K562 (cell line): Measurements from ENCODE around the gene GPR12. TPM values are rescaled to one million over a fixed set of nuclear protein-coding genes. Genes with fewer than 3 reads are reported as not detected.

Experiments used
- ATAC-seq: fragments of 200-7000 bp; cut with Tn5 transposase; 3 replicates; pipeline ENCODE4 v1.9.1; 2020; ENCODE audit warnings: moderate library complexity
- BruUV-seq: library from RNA; stranded (reverse); fragments of 400-500 nt; replicated peaks from 2 replicates; lab custom pipeline; 2021; lab: Mats Ljungman, UMichigan
- CTCF ChIA-PET: fragments of 300-600 bp; formaldehyde crosslinking; extraction: SDS; loops from one replicate; lab custom pipeline; 2021; ENCODE audit warnings: low intra/inter-chr PET ratio; lab: Yijun Ruan, JAX
- POLR2A ChIA-PET: fragments of 300-600, 350-650 bp; sonication (Branson Sonifier 250); formaldehyde crosslinking; extraction: SDS; loops from one replicate; lab custom pipeline; 2021; ENCODE audit warnings: antibody characterized with exemption, inconsistent platforms; lab: Yijun Ruan, JAX
- DNase-seq, 4 experiments: peaks; one replicate each; pipeline versions ENCODE4 v3.0.0 to v3.0.0-alpha.2; 2011 to 2018; ENCODE audit warnings: low spot score in 3 of 4, mixed read lengths in 3 of 4; ENCODE audit errors: extremely low read depth in 1 of 4
- FAIRE-seq: peaks from 2 replicates; lab custom pipeline; 2011; peaks lifted over from hg19 to GRCh38; lab: Jason Lieb, UNC
- H2AFZ ChIP-seq: 2 replicates; pipeline ENCODE4 v1.6.0; 2011; ENCODE audit warnings: low read depth, low read length, control low read depth, inconsistent platforms
- H3K27ac ChIP-seq: fragments of 200-600 bp; 3 replicates; pipeline ENCODE4 v1.8.0; 2011; ENCODE audit warnings: low read depth, mild to moderate bottlenecking, control low read depth, inconsistent platforms, low read length, moderate library complexity, mixed read lengths; ENCODE audit errors: extremely low read depth
- H3K27me3 ChIP-seq, 2 experiments: fragments of 300-600 bp in 1 of 2; 2 replicates in 1 of 2; 3 replicates in 1 of 2; pipeline versions ENCODE4 v1.6.0 to v1.8.0; 2011; ENCODE audit warnings: inconsistent platforms in 2 of 2, low read length in 2 of 2, mild to moderate bottlenecking in 1 of 2, mixed read lengths in 1 of 2, moderate library complexity in 1 of 2; ENCODE audit not compliant: control insufficient read depth in 2 of 2, insufficient read depth in 2 of 2
- H3K36me3 ChIP-seq: fragments of 300-600 bp; 3 replicates; pipeline ENCODE4 v1.8.0; 2011; ENCODE audit warnings: mild to moderate bottlenecking, low read length, inconsistent platforms; ENCODE audit not compliant: control insufficient read depth, insufficient read depth
- H3K4me1 ChIP-seq, 2 experiments: fragments of 200-600 bp in 1 of 2; replicated peaks in 1 of 2; 2 replicates in 1 of 2; 3 replicates in 1 of 2; pipeline versions ENCODE4 v1.5.1 to v1.8.0; 2011; ENCODE audit warnings: inconsistent platforms in 2 of 2, low read length in 2 of 2, mild to moderate bottlenecking in 1 of 2, mixed read lengths in 1 of 2, moderate library complexity in 1 of 2; ENCODE audit not compliant: control insufficient read depth in 2 of 2, insufficient read depth in 2 of 2
- H3K4me2 ChIP-seq: 2 replicates; pipeline ENCODE4 v1.6.1; 2011; ENCODE audit warnings: low read length, control low read depth, inconsistent platforms, mixed read lengths; ENCODE audit not compliant: insufficient read depth
- H3K4me3 ChIP-seq: fragments of 200-600 bp; sonication (generic), shearing (Covaris generic); 2 replicates; pipeline ENCODE4 v1.5.1; 2016; ENCODE audit warnings: control low read depth, inconsistent platforms
- H3K79me2 ChIP-seq: fragments of 200-600 bp; 3 replicates; pipeline ENCODE4 v1.8.0; 2011; ENCODE audit warnings: low read length, inconsistent platforms; ENCODE audit not compliant: control insufficient read depth, insufficient read depth
- H3K9ac ChIP-seq, 2 experiments: 2 replicates each; pipeline versions ENCODE4 v1.6.0 to v1.6.1; 2011; ENCODE audit warnings: low read depth in 2 of 2, low read length in 2 of 2, control low read depth in 1 of 2, inconsistent platforms in 1 of 2, mild to moderate bottlenecking in 1 of 2, mixed read lengths in 1 of 2; ENCODE audit not compliant: insufficient read depth in 1 of 2
- H3K9me1 ChIP-seq: one replicate; pipeline ENCODE4 v1.6.0; 2011; ENCODE audit warnings: inconsistent platforms, mild to moderate bottlenecking, low read length, moderate library complexity; ENCODE audit not compliant: control insufficient read depth, insufficient read depth
- H3K9me3 ChIP-seq: replicated peaks from 2 replicates; pipeline ENCODE4 v1.5.1; 2011; ENCODE audit warnings: low read depth, low read length, inconsistent platforms; ENCODE audit not compliant: control insufficient read depth, insufficient read depth
- H4K20me1 ChIP-seq: replicated peaks from 2 replicates; pipeline ENCODE4 v1.6.1; 2011; ENCODE audit warnings: low read length, inconsistent platforms, mixed read lengths; ENCODE audit not compliant: control insufficient read depth, insufficient read depth
- ARID3A ChIP-seq: IDR thresholded peaks from 2 replicates; pipeline ENCODE4 v1.6.1; 2012; ENCODE audit warnings: low read depth, low read length, improper control_type of control experiment, borderline replicate concordance
- MXI1 ChIP-seq: IDR thresholded peaks from 2 replicates; pipeline ENCODE4 v1.6.1; 2011; ENCODE audit warnings: low read depth, mild to moderate bottlenecking, improper control_type of control experiment, low read length
- MYC ChIP-seq, 2 experiments: fragments of 250-450 bp in 1 of 2; sonication (Bioruptor Pico) in 1 of 2; IDR thresholded peaks; 2 replicates each; pipeline versions ENCODE4 v1.5.1 to v1.6.1; 2012 to 2021; ENCODE audit warnings: low read depth in 2 of 2, borderline replicate concordance in 1 of 2, improper control_type of control experiment in 1 of 2, low read length in 1 of 2, mild to moderate bottlenecking in 1 of 2, moderate library complexity in 1 of 2
- NFATC3 ChIP-seq: fragments of 450-650 bp; IDR thresholded peaks from 2 replicates; pipeline ENCODE4 v1.6.1; 2017; ENCODE audit warnings: mild to moderate bottlenecking
- TCF15 ChIP-seq: fragments of 250-450 bp; sonication (Bioruptor Pico); IDR thresholded peaks from 2 replicates; pipeline ENCODE4 v1.8.0; 2022; ENCODE audit warnings: moderate library complexity, mild to moderate bottlenecking, inconsistent platforms
- ZBED1 ChIP-seq: IDR thresholded peaks from 2 replicates; pipeline ENCODE4 v1.6.1; 2014
- ZKSCAN3 ChIP-seq: fragments of 250-450 bp; sonication (Bioruptor Pico); IDR thresholded peaks from 2 replicates; pipeline ENCODE4 v1.4.0; 2020
- ZNF311 ChIP-seq: fragments of 250-450 bp; sonication (Bioruptor Pico); IDR thresholded peaks from 2 replicates; pipeline ENCODE4 v1.4.0; 2020; ENCODE audit warnings: mild to moderate bottlenecking, moderate library complexity
- ZNF354B ChIP-seq: fragments of 250-450 bp; sonication (Bioruptor Pico); IDR thresholded peaks from 2 replicates; pipeline ENCODE4 v1.4.0; 2020
- WGBS: fragments of 100-300 bp; shearing (Covaris generic); methylation state at CpG from one replicate; pipeline ENCODE4 v1.1.6; 2016; ENCODE audit warnings: low coverage, mixed read lengths; ENCODE audit not compliant: insufficient coverage; ENCODE audit errors: missing lambda C conversion rate; 5-methylcytosine and 5-hydroxymethylcytosine counted together
- in situ Hi-C: fragments of 300-500 bp; cut with MboI; formaldehyde crosslinking; loops from 4 replicates; pipeline ENCODE4 v1.15.0; 2018; ENCODE audit warnings: inconsistent platforms, mixed read lengths
- intact Hi-C: fragments of 100-400 bp; cut with micrococcal nuclease; formaldehyde crosslinking; loops from 2 replicates; pipeline ENCODE4 v1.14.2; 2022
- polyA plus RNA-seq, 8 experiments: library from polyadenylated mRNA; depleted of rRNA in 4 of 8; stranded (reverse) in 5 of 8; unstranded in 3 of 8; fragments of >200 nt; fragmentation: Nextera tagmentation in 2 of 8; fragmentation: Illumina TruSeq in 1 of 8; extraction: Ambion mirVana in 2 of 8; extraction: Trizol in 1 of 8; gene quantifications; 2 replicates each; pipeline versions ENCODE4 v1.2.1 to v1.2.3, GENCODE V29; 2011 to 2014; ENCODE audit warnings: inconsistent platforms in 1 of 8, missing spikeins in 1 of 8
- total RNA-seq, 7 experiments: library from RNA; depleted of rRNA in 6 of 7; stranded (reverse); fragments of >200 nt in 6 of 7; fragmentation: Illumina TruSeq in 2 of 7; extraction: Trizol in 2 of 7; gene quantifications; 2 replicates each; pipeline versions ENCODE4 v1.2.1 to v1.2.3, GENCODE V29; 2011 to 2021; ENCODE audit warnings: low replicate concordance in 1 of 7

Gene GPR12
- total and polyA plus RNA-seq, 9 of the 15 experiments (the other 6 are each of a cell fraction or from before 2014, with no cell fraction given) = not detected

- TF ChIP-seq TCF15 (CRISPR knock-in tag) (no peak), ARID3A (no peak), ZNF311 (CRISPR knock-in tag) (no peak), MYC (IDR thresholded peaks at IDR 0.05; ENCODE audit: low read depth, low read length) (no peak), MYC (CRISPR knock-in tag; IDR thresholded peaks at IDR 0.05; ENCODE audit: borderline replicate concordance, low read depth) (no peak)
Measured at GRCh38 chr13:26709461-26709860, 51.1 kb downstream of the GPR12 start (continued).

GRCh38 chr13:26708007-26708297 lies 52.6 kb downstream of the GPR12 start:
- FAIRE-seq (no peak), DNase-seq (no peak), ATAC-seq (no peak)
- Histone ChIP-seq H3K27me3 (0 out of 5 replicates have a peak, but pooled peaks cover 0 to 7% of the 10 kb centered on the region in 2 experiments), H3K27ac (no peak overlapping the region), H3K9me1 (no peaks in the 10 kb centered on the region), H3K4me1 (no peaks in the 10 kb centered on the region), H3K4me3 (no peak overlapping the region), H3K36me3 (no peaks in the 10 kb centered on the region), H2AFZ (no peak overlapping the region), H3K4me2 (no peak overlapping the region), H3K79me2 (no peaks in the 10 kb centered on the region), H4K20me1 (0 out of 2 replicates have a peak, but pooled peaks cover 3% of the 10 kb centered on the region), H3K9me3 (no peaks in the 10 kb centered on the region), H3K9ac (no peak overlapping the region)
- no peak for TF ChIP-seq MXI1
- no peak for TF ChIP-seq ZBED1
- TF ChIP-seq ZKSCAN3 (CRISPR knock-in tag) = no peak
- no peak for TF ChIP-seq NFATC3
- TF ChIP-seq ZNF354B (CRISPR knock-in tag) = no peak
- ChIA-PET CTCF (no interaction called here), POLR2A (no interaction called here)
- in situ Hi-C loops = loop anchor here (10.0 kb wide), 1 partner anchor 227 kb away; no protein-coding TSS in a partner anchor
- WGBS = 3% methylated on average over 6 of the region's 6 CpGs
- BruUV-seq = no TSS peak
- intact Hi-C loops = no loop called here
